GM12873 (cell line): ENCODE data around the gene TMEM50B.

ENCODE experiments used
- CTCF ChIP-seq: IDR thresholded peaks from 2 replicates; pipeline ENCODE4 v1.5.1; 2012; ENCODE audit warnings: low read depth, mild to moderate bottlenecking, moderate library complexity, low read length, control low read depth; ENCODE audit not compliant: insufficient read depth; ENCODE audit errors: missing control alignments

TMEM50B gene

GRCh38 chr21:33433425-33434114 is 46.2 kb downstream of the TMEM50B start:
- TF ChIP-seq CTCF: no peak

- TF ChIP-seq CTCF: no peak
Observed at GRCh38 chr21:33433001-33433400, 46.8 kb downstream of the TMEM50B start.

GRCh38 chr21:33432496-33432895 is 47.3 kb downstream of the TMEM50B start:
- TF ChIP-seq CTCF: no peak

GRCh38 chr21:33430858-33431257 is 48.9 kb downstream of the TMEM50B start:
- no peak for TF ChIP-seq CTCF

GRCh38 chr21:33428669-33429068 is 51.1 kb downstream of the TMEM50B start:
- no peak for TF ChIP-seq CTCF

- no peak for TF ChIP-seq CTCF
Observed at GRCh38 chr21:33427051-33427450, 52.7 kb downstream of the TMEM50B start.

- no peak for TF ChIP-seq CTCF
Observed at GRCh38 chr21:33425825-33426224, 53.9 kb downstream of the TMEM50B start.
